HEK293T (cell line): ENCODE results near the gene KIAA0930.

Source experiments
- HDGF ChIP-seq: fragments of 450-650 bp; IDR thresholded peaks from 2 replicates; pipeline ENCODE4 v1.6.1; 2017; ENCODE audit warnings: antibody characterized with exemption, borderline replicate concordance
- SP1 ChIP-seq: fragments of 450-650 bp; IDR thresholded peaks from 2 replicates; pipeline ENCODE4 v1.6.1; 2017

GRCh38 chr22:45226503-45227186 lies 14.0 kb downstream of the KIAA0930 start:
- TF ChIP-seq HDGF (no peak), SP1 (no peak)
